OCI-LY1 (cell line): ENCODE measurements around the gene C19orf73.

Source experiments
- H2AFZ ChIP-seq: fragments of 200-600 bp; sonication (generic), shearing (Covaris generic); 2 replicates; pipeline ENCODE4 v1.6.0; 2014; ENCODE audit warnings: antibody characterized with exemption, mild to moderate bottlenecking, low read length
- H3F3A ChIP-seq: fragments of 200-600 bp; sonication (generic), shearing (Covaris generic); 2 replicates; pipeline ENCODE4 v1.6.0; 2014; ENCODE audit warnings: mild to moderate bottlenecking, antibody characterized with exemption, low read length, moderate library complexity; ENCODE audit not compliant: insufficient read depth
- H3K27ac ChIP-seq: fragments of 200-600 bp; sonication (generic); 2 replicates; pipeline ENCODE4 v1.5.1; 2014; ENCODE audit warnings: low read length, mixed run types, mild to moderate bottlenecking, low read depth; ENCODE audit not compliant: poor library complexity, severe bottlenecking
- H3K27me3 ChIP-seq: fragments of 200-600 bp; sonication (generic); 2 replicates; pipeline ENCODE4 v1.6.0; 2014; ENCODE audit warnings: antibody characterized with exemption, mild to moderate bottlenecking, low read length, moderate library complexity; ENCODE audit not compliant: insufficient read depth
- H3K36me3 ChIP-seq: fragments of 200-600 bp; sonication (generic); 2 replicates; pipeline ENCODE4 v1.6.1; 2014; ENCODE audit warnings: mild to moderate bottlenecking, antibody characterized with exemption, low read length, moderate library complexity, mixed read lengths; ENCODE audit not compliant: insufficient read depth
- H3K4me1 ChIP-seq: fragments of 200-600 bp; sonication (generic); 2 replicates; pipeline ENCODE4 v1.5.1; 2014; ENCODE audit warnings: mild to moderate bottlenecking, low read length, moderate library complexity; ENCODE audit not compliant: insufficient read depth, severe bottlenecking
- H3K4me2 ChIP-seq: fragments of 200-600 bp; sonication (generic), shearing (Covaris generic); 2 replicates; pipeline ENCODE4 v1.6.1; 2014; ENCODE audit warnings: low read length
- H3K4me3 ChIP-seq: fragments of 200-600 bp; sonication (generic); 2 replicates; pipeline ENCODE4 v1.5.1; 2014; ENCODE audit warnings: low read length, low read depth, mild to moderate bottlenecking, mixed read lengths; ENCODE audit not compliant: poor library complexity, severe bottlenecking
- H3K79me2 ChIP-seq: fragments of 200-600 bp; shearing (Covaris generic); 2 replicates; pipeline ENCODE4 v1.6.1; 2016; ENCODE audit warnings: mixed run types, low read length, mixed read lengths; ENCODE audit not compliant: insufficient read depth
- H3K9ac ChIP-seq: fragments of 200-600 bp; sonication (generic), shearing (Covaris generic); 2 replicates; pipeline ENCODE4 v1.6.1; 2014; ENCODE audit warnings: mild to moderate bottlenecking, low read length, mixed read lengths
- H3K9me2 ChIP-seq: fragments of 200-600 bp; sonication (generic), shearing (Covaris generic); 2 replicates; pipeline ENCODE4 v1.6.1; 2014; ENCODE audit warnings: low read depth, mild to moderate bottlenecking, low read length, mixed read lengths
- H3K9me3 ChIP-seq: fragments of 200-600 bp; shearing (Covaris generic); 2 replicates; pipeline ENCODE4 v1.6.1; 2014; ENCODE audit warnings: low read length, mixed read lengths
- H4K20me1 ChIP-seq: fragments of 200-600 bp; sonication (generic), shearing (Covaris generic); 2 replicates; pipeline ENCODE4 v1.6.0; 2016; ENCODE audit warnings: mild to moderate bottlenecking, low read length; ENCODE audit not compliant: insufficient read depth
- EZH2 ChIP-seq: fragments of 200-600 bp; sonication (generic), shearing (Covaris generic); IDR thresholded peaks from 2 replicates; pipeline ENCODE4 v1.8.0; 2017; ENCODE audit warnings: borderline replicate concordance, mixed run types, mild to moderate bottlenecking, antibody characterized with exemption, low read length, moderate library complexity, mixed read lengths
- TF ChIP-seq, protein P1 (sequence below): fragments of 200-600 bp; sonication (generic), shearing (Covaris generic); IDR thresholded peaks from 2 replicates; pipeline ENCODE4 v1.5.1; 2017; ENCODE audit warnings: mild to moderate bottlenecking, antibody characterized with exemption, low read length, moderate library complexity, mixed read lengths

The C19orf73 gene

DNA sequence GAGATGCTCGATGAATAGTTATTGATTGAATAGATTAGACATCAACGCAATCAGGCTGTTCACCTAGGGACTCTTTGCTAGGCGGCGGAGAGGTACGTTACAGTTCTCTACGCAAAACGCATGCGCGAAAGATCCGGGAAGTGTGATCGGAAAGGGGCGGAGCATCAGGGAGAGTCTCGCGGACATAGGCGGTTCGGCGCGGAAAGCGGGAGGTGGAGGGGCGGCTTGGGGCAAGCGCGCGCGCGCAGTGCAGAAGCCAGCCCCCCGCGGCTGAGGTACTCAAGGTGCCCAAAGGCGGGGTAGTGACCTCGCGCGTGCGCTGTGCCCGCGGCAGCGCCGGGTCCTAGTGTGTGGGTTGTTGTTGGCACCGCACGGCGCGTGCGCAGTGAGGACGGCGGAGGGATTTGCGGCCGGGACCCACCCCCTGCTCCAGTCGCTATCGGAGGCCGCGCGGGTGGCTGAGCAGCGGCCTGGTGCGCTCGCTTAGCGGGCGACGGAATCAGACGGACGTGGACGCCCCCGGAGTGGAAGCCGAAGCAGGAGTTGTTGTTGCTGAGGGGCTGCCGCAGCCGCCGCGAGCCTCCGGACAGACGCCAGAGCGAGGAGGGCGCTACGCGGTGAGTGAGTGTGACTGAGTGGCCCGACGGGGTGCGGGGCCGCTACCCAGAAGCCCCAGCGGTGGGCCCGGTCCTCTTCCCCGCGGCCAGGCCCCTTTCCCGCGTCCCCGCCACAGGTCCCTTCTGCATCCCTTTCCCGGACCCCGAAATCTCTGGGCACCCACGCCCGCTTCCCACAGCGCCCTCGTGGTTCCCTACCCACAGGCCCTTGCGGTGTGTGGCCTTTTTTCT is 33.7 kb downstream of the C19orf73 start, which contains the start of gene SNRNP70:
Gene SNRNP70, plus strand, starts transcription at position 432 of the 848 bp plus-strand sequence. CDS start 964 bp downstream, outside the sequence.
- H3K27me3 ChIP-seq, result peaks cover 3% of the 10 kb centered on the region; the same call in 1 of the 2 replicates
- no peaks in the 10 kb centered on the region for H3K9me2 ChIP-seq
- H3F3A ChIP-seq, result no peaks in the 10 kb centered on the region
- H3K4me3 ChIP-seq, result peak within 1 kb of the TSS; percentile 95
- H3K4me1 ChIP-seq, result peaks cover 23% of the 10 kb centered on the region
- no peak within 1 kb of the TSS for H2AFZ ChIP-seq
- H3K9me3 ChIP-seq, result no peaks in the 10 kb centered on the region
- peaks cover 39% of the 10 kb centered on the region for H3K36me3 ChIP-seq
- peak within 1 kb of the TSS; percentile 98 for H3K9ac ChIP-seq
- H4K20me1 ChIP-seq, result peaks cover 7% of the 10 kb centered on the region; the same call in 1 of the 2 replicates
- peak within 1 kb of the TSS; percentile 95 for H3K4me2 ChIP-seq
- no peak for TF ChIP-seq EZH2
- TF ChIP-seq, protein P1, sequence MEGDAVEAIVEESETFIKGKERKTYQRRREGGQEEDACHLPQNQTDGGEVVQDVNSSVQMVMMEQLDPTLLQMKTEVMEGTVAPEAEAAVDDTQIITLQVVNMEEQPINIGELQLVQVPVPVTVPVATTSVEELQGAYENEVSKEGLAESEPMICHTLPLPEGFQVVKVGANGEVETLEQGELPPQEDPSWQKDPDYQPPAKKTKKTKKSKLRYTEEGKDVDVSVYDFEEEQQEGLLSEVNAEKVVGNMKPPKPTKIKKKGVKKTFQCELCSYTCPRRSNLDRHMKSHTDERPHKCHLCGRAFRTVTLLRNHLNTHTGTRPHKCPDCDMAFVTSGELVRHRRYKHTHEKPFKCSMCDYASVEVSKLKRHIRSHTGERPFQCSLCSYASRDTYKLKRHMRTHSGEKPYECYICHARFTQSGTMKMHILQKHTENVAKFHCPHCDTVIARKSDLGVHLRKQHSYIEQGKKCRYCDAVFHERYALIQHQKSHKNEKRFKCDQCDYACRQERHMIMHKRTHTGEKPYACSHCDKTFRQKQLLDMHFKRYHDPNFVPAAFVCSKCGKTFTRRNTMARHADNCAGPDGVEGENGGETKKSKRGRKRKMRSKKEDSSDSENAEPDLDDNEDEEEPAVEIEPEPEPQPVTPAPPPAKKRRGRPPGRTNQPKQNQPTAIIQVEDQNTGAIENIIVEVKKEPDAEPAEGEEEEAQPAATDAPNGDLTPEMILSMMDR, result no peak
- H3K79me2 ChIP-seq, result peaks cover 37% of the 10 kb centered on the region
- H3K27ac ChIP-seq, result peak within 1 kb of the TSS; percentile 58

DNA sequence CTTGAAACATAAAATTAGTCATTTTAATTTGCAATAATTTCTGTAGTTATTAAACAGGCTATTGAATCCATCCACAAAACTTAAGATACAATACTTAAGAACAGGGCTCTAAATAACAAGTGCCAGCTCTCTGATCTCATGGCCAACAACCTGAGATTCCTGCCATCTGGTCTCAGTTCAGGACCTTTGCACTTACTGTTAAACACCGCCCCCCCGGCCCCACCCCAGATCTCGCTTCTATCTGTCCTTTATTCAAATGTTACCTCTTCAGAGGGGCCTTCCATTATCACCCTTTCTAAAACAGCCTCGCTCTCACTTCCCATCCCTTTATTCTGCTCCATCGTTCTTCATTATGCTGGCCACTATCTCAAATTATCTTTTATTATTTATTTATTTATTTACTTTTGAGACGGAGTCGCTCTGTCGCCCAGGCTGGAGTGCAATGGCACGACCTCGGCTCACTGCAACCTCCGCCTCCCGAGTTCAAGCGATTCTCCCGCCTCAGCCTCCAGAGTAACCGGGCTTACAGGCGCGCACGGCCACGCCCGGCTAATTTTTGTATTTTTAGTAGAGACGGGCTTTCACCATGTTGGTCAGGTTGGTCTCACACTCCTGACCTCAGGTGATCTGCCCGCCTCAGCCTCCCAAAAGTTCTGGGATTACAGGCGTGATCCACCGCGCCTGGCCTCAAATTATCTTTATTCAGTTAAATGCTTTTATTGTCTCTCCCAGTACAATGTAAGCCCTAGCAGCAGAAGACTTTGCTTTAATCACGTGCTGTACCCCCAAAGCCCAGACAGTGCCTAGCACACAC is 34.5 kb downstream of the C19orf73 start:
- Histone ChIP-seq H2AFZ (no peak overlapping the region), H3K9ac (peak overlapping the region; percentile 63), H3K27ac (peak overlapping the region; percentile 58)

DNA sequence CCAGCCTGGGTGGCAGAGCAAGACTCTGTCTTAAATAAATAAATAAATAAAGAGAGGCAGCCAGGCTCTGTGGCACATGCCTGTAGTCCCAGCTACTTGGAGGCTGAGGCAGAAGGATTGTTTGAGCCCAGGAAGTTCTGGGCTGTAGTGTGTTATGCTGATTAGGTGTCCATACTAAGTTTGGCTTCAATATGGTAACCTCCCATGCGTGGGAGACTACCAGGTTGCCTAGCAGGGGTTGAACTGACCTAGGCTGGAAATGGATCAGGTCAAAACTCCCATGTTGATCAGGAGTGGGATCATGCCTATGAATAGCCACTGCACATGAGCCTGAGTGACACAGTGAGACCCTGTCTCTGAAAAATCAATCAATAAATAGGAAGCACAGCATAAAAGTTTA is 37.7 kb downstream of the C19orf73 start:
- peaks cover 3% of the 10 kb centered on the region; the same call in 1 of the 2 replicates for H3K27me3 ChIP-seq
- H3K4me1 ChIP-seq, result peaks cover 7% of the 10 kb centered on the region
- no peak overlapping the region for H3K27ac ChIP-seq
- H2AFZ ChIP-seq, result no peak overlapping the region
- H3K36me3 ChIP-seq, result peaks cover 6% of the 10 kb centered on the region
- peaks cover 5% of the 10 kb centered on the region; the same call in 1 of the 2 replicates for H4K20me1 ChIP-seq
- peaks cover 8% of the 10 kb centered on the region for H3K79me2 ChIP-seq
- H3K9me3 ChIP-seq, result no peaks in the 10 kb centered on the region
- no peak overlapping the region for H3K9ac ChIP-seq
- H3K9me2 ChIP-seq, result no peaks in the 10 kb centered on the region
- no peaks in the 10 kb centered on the region for H3F3A ChIP-seq
- H3K4me2 ChIP-seq, result no peak overlapping the region
- no peak overlapping the region for H3K4me3 ChIP-seq
- TF ChIP-seq EZH2, result no peak
- TF ChIP-seq, protein P1, result no peak

More for the DNA sequence above, 34.5 kb downstream of the C19orf73 start:
- Histone ChIP-seq H3K4me3 (peak overlapping the region; percentile 95), H3K79me2 (peaks cover 34% of the 10 kb centered on the region), H3K9me3 (no peaks in the 10 kb centered on the region), H3F3A (no peaks in the 10 kb centered on the region), H3K9me2 (no peaks in the 10 kb centered on the region), H3K4me2 (peak overlapping the region; percentile 80), H3K36me3 (peaks cover 33% of the 10 kb centered on the region), H3K4me1 (peaks cover 23% of the 10 kb centered on the region), H4K20me1 (peaks cover 7% of the 10 kb centered on the region; the same call in 1 of the 2 replicates), H3K27me3 (peaks cover 3% of the 10 kb centered on the region; the same call in 1 of the 2 replicates)
- TF ChIP-seq, protein P1, result no peak
- TF ChIP-seq EZH2, result no peak
